HG02759 (cell line): ENCODE measurements around the gene ICAM4.

Experiments
- ATAC-seq: cut with Tn5 transposase; IDR thresholded peaks from one replicate; pipeline ENCODE4 v1.9.1; 2021; ENCODE audit warnings: mild to moderate bottlenecking, moderate library complexity; ENCODE audit not compliant: unreplicated experiment

ICAM4 gene

GRCh38 chr19:10317045-10317856 is 30.5 kb downstream of the ICAM4 start:
- ATAC-seq = no peak

- no peak for ATAC-seq
Observed at GRCh38 chr19:10317857-10318462, 31.2 kb downstream of the ICAM4 start.

GRCh38 chr19:10318807-10319682 is 32.3 kb downstream of the ICAM4 start:
- no peak for ATAC-seq

- ATAC-seq = no peak
Observed at GRCh38 chr19:10320602-10321416, 34.1 kb downstream of the ICAM4 start.

GRCh38 chr19:10321417-10321797 is 34.7 kb downstream of the ICAM4 start:
- no peak for ATAC-seq

GRCh38 chr19:10321874-10322835 is 35.4 kb downstream of the ICAM4 start:
- no peak for ATAC-seq

GRCh38 chr19:10325732-10326131 is 39.0 kb downstream of the ICAM4 start:
- ATAC-seq = no peak

- ATAC-seq = no peak
Observed at GRCh38 chr19:10327793-10328192, 41.0 kb downstream of the ICAM4 start.

- no peak for ATAC-seq
Observed at GRCh38 chr19:10328558-10329429, 42.0 kb downstream of the ICAM4 start.

- no peak for ATAC-seq
Observed at GRCh38 chr19:10329555-10329954, 42.8 kb downstream of the ICAM4 start.

GRCh38 chr19:10332158-10332964 is 45.6 kb downstream of the ICAM4 start:
- ATAC-seq = no peak

- peak; percentile 91 for ATAC-seq
Observed at GRCh38 chr19:10332965-10333757, 46.4 kb downstream of the ICAM4 start, which contains the start of gene RAVER1. RAVER1 (minus strand) TSS chr19:10333529; CDS start chr19:10333507, 22 bp downstream.

GRCh38 chr19:10333758-10334587 is 47.2 kb downstream of the ICAM4 start:
- no peak for ATAC-seq

GRCh38 chr19:10334588-10335351 is 48.0 kb downstream of the ICAM4 start:
- no peak for ATAC-seq

- ATAC-seq = no peak
Observed at GRCh38 chr19:10335352-10335985, 48.7 kb downstream of the ICAM4 start.
